GM10847 (cell line): ENCODE measurements around the gene N4BP2.

ENCODE experiments used
- POLR2A ChIP-seq: IDR thresholded peaks from 2 replicates; pipeline ENCODE4 v1.6.1; 2011; ENCODE audit not compliant: insufficient read length; ENCODE audit errors: extremely low read depth

Gene N4BP2

GRCh38 chr4:40059362-40059761 is 2.7 kb downstream of the N4BP2 start:
- TF ChIP-seq POLR2A, result no peak

GRCh38 chr4:40065010-40065409 is 8.4 kb downstream of the N4BP2 start:
- TF ChIP-seq POLR2A, result no peak

DNA sequence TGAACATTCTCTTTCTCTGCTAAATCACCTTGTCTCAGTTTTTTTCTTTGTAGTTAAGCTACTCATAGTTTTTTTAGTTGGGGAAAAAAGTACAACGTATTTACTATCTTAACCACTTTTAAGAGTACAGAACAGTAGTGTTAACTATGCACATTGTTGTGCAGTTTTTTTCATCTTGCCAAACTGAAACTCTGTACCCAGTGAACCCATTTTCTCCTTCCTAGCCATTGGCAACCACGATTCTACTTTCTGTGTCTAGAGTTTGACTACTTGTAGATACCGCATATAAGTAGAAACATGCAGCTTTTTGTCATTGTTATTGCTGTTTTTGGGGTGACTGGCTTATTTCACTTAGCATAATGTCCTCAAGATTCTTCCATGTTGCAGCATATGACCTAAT is 10.0 kb downstream of the N4BP2 start:
- no peak for TF ChIP-seq POLR2A

DNA sequence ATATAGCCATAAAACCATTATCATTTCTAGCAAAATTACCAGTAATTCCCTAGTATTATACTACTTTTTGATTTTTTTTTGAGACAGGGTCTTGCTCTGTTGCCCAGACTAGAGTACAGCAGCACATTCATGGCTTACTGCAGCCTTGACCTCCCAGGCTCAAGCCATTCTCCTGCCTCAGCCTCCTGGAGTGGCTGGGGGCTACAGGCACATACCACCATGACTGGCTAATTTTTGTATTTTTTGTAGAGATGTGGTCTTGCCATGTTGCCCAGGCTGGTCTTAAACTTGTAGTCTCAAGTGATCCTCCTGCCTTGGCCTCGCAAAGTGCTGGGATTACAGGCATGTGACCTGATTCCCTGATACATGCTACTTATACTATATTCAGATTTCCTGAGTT is 13.7 kb downstream of the N4BP2 start:
- no peak for TF ChIP-seq POLR2A

DNA sequence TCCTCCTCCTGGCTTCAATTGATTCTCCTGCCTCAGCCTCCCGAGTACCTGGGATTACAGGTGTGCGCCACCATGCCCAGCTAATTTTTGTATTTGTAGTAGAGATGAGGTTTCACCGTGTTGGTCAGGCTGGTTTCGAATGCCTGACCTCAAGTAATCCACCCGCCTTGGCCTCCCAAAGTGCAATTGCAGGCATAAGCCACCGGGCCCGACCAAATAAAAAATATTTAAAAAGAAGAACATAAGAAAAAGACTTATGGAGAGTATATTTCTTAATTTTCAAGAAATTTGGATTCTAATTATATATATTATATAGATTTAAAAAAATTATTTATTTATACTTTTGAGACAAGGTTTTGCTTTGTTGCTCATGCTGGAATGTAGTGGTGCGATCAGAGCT is 29.8 kb downstream of the N4BP2 start:
- no peak for TF ChIP-seq POLR2A

DNA sequence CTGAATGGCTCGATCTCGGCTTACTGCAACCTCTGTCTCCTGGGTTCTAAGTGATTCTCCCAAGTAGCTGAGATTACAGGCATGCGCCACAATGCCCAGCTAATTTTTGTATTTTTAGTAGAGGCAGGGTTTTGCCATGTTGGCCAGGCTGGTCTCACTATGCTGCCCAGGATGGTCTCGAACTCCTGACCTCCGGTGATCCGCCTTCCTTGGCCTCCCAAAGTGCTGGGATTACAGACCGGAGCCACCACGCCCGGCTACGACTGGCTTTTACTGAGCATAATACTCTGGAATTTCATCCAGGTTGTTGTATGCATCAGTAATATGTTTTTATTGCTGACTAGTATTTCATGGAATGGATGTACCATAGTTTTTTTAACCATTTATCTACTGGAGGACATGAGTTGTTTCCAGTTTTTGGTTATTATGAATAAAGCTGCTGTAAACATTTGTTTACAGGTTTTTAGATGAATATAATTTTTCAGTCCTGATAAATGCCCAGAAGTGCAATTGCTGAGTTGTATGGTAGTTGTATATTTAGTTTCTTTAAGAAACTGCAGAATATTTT is 31.2 kb downstream of the N4BP2 start:
- no peak for TF ChIP-seq POLR2A

GRCh38 chr4:40099010-40099409 is 42.4 kb downstream of the N4BP2 start:
- TF ChIP-seq POLR2A, result no peak

DNA sequence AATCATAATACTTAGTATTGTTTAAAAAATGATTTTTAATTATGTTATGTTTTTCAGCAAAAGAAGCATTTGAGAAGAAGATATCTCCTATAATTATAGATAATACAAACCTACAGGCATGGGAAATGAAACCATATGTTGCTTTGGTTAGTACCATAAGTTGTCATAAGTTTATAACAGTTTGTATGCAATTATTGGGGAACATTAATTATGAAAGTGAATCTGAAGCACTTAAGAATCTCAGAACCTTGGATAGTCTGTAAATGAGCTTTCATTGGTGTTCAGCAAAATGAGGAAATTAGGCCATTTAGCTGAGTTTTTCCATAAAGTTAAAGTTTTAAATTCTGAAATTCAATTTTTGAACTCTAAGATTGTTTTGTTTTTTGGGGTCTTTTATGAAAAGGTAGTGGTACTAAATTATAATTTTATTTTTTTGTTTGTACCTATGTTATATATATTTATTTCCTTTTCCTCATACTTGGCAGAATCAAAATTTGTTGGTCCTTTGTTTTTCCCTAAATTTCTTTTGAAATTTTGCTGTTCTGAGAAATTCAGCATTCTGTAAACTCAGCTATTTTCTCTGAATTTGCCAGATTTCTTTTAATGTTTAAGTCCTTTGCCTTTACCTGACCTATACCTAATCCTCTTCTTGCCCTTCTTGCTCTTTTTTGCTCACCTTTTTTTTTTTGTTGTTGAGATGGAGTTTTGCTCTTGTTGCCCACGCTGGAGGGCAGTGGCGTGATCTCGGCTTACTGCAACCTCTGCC is 55.6 kb downstream of the N4BP2 start:
- TF ChIP-seq POLR2A, result no peak

- no peak for TF ChIP-seq POLR2A
Measured at GRCh38 chr4:40114206-40114605, 57.6 kb downstream of the N4BP2 start.

GRCh38 chr4:40118861-40119260 is 62.2 kb downstream of the N4BP2 start:
- TF ChIP-seq POLR2A, result no peak

- TF ChIP-seq POLR2A, result no peak
Measured at GRCh38 chr4:40119344-40119743, 62.7 kb downstream of the N4BP2 start.

GRCh38 chr4:40121515-40121914 is 64.9 kb downstream of the N4BP2 start:
- TF ChIP-seq POLR2A, result no peak

GRCh38 chr4:40122941-40123340 is 66.3 kb downstream of the N4BP2 start:
- TF ChIP-seq POLR2A, result no peak

- no peak for TF ChIP-seq POLR2A
Measured at GRCh38 chr4:40124690-40125089, 68.0 kb downstream of the N4BP2 start.

DNA sequence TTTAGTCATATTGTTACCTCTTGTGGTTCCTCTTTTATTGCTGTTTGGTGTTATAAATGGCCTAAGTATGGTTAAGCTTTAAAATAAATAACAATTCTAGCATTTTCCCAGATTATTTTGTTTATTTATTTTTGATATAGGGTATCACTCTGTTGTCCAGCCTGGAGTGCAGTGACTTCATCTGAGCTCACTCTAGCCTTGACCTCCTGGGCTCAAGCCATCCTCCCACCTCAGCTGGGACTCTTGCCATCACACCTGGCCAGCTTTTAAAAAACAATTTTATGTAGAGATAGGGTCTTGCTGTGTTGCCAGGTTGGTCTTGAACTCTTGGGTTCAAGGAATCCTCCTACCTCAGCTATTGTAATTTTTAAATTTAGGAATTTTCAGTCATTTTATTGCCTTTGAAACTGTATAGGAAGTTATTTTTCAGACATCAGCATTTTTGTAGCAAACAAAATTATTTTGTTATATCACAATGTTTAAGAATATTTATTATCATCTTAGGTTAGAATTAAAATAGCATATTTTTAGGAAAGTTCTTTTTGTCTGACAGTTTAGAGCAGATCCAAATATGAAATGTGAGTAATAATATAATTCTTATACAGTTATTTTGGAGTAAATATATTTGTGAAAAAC is 73.9 kb downstream of the N4BP2 start:
- TF ChIP-seq POLR2A, result no peak

DNA sequence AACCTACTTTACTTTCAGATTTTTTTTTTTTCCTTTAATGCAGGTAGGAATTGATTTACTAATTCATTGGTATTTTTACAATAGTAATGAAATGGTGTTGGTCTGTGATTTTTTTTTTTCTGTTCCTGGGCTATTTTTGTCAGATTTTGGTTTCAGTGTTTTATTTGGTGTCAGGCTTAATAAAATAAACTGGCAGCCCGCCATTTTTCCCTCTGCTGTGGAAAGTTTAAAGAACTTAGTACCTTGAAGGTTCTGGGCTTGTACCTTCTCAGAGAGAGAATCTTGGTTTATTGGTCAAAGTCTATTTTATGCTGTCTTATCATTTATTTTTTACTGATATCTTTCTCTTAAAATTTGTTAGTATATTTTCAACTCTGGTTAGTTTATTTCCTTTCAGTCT is 76.2 kb downstream of the N4BP2 start:
- TF ChIP-seq POLR2A, result no peak
